Kidney epithelial cell (primary cell): ENCODE measurements around the gene CACNA1D. TPM values are rescaled to one million over a fixed set of nuclear protein-coding genes. Genes with fewer than 3 reads are reported as not detected.

Source experiments
- DNase-seq: peaks from one replicate; pipeline ENCODE4 v3.0.0-alpha.2; 2010; ENCODE audit warnings: low read depth
- H3K27me3 ChIP-seq: 2 replicates; pipeline ENCODE4 v1.6.0; 2011; ENCODE audit warnings: low read length; ENCODE audit not compliant: control insufficient read depth, insufficient read depth
- H3K36me3 ChIP-seq: 2 replicates; pipeline ENCODE4 v1.5.1; 2011; ENCODE audit warnings: low read length; ENCODE audit not compliant: control insufficient read depth, insufficient read depth
- H3K4me3 ChIP-seq: 2 replicates; pipeline ENCODE4 v1.5.1; 2011; ENCODE audit warnings: low read depth, mild to moderate bottlenecking, control low read depth, low read length
- CTCF ChIP-seq: IDR thresholded peaks from 2 replicates; pipeline ENCODE4 v1.5.1; 2011; ENCODE audit warnings: mild to moderate bottlenecking, moderate library complexity, low read length, control low read depth, inconsistent platforms; ENCODE audit not compliant: insufficient read depth, poor library complexity, severe bottlenecking
- total RNA-seq: library from RNA; depleted of rRNA; stranded (reverse); fragments of >200 nt; gene quantifications from 2 replicates; pipeline ENCODE4 v1.2.3, GENCODE V29; 2015

CACNA1D gene
- total RNA-seq, 1 donor from 2014 or later: 0.21 TPM

- no peaks in the 10 kb centered on the region for H3K27me3 ChIP-seq
- H3K4me3 ChIP-seq: no peak overlapping the region
- no peak for DNase-seq
- TF ChIP-seq CTCF: no peak
- H3K36me3 ChIP-seq: no peaks in the 10 kb centered on the region
Observed at GRCh38 chr3:53834429-53835095, 340.2 kb downstream of the CACNA1D start.

- no peak overlapping the region for H3K4me3 ChIP-seq
- H3K27me3 ChIP-seq: no peaks in the 10 kb centered on the region
- no peak for DNase-seq
- no peak for TF ChIP-seq CTCF
- H3K36me3 ChIP-seq: no peaks in the 10 kb centered on the region
Observed at GRCh38 chr3:53835257-53835656, 340.8 kb downstream of the CACNA1D start.

GRCh38 chr3:53836084-53836872 is 341.9 kb downstream of the CACNA1D start:
- DNase-seq: no peak
- TF ChIP-seq CTCF: no peak
- Histone ChIP-seq H3K4me3 (no peak overlapping the region), H3K27me3 (no peaks in the 10 kb centered on the region), H3K36me3 (no peaks in the 10 kb centered on the region)

GRCh38 chr3:53837331-53837730 is 342.9 kb downstream of the CACNA1D start:
- no peak overlapping the region for H3K4me3 ChIP-seq
- DNase-seq: no peak
- H3K27me3 ChIP-seq: no peaks in the 10 kb centered on the region
- no peaks in the 10 kb centered on the region for H3K36me3 ChIP-seq
- no peak for TF ChIP-seq CTCF

- H3K27me3 ChIP-seq: peaks cover under 1% of the 10 kb centered on the region
- no peak for DNase-seq
- H3K36me3 ChIP-seq: no peaks in the 10 kb centered on the region
- TF ChIP-seq CTCF: peak; percentile 14
- H3K4me3 ChIP-seq: no peak overlapping the region
Observed at GRCh38 chr3:53841296-53841695, 346.9 kb downstream of the CACNA1D start.
